H1 (cell line): ENCODE data around the gene DPH1. TPM values are rescaled to one million over a fixed set of nuclear protein-coding genes. Genes with fewer than 3 reads are reported as not detected.

ENCODE experiments used
- CTCF ChIA-PET: fragments of 300-600 bp; sonication (Branson Sonifier 250); formaldehyde crosslinking; loops from one replicate; lab custom pipeline; 2021; ENCODE audit not compliant: partially characterized antibody; lab: Charles Lee
- POLR2A ChIA-PET: fragments of 300-600 bp; sonication (Branson Sonifier 250); formaldehyde crosslinking; loops from one replicate; lab custom pipeline; 2021; ENCODE audit warnings: inconsistent platforms; ENCODE audit not compliant: partially characterized antibody; lab: Charles Lee
- DNase-seq, 2 experiments: peaks; one replicate each; pipeline versions ENCODE4 v3.0.0 to v3.0.0-alpha.2; 2010 to 2022; ENCODE audit warnings: low spot score in 2 of 2, low read depth in 1 of 2, mixed read lengths in 1 of 2
- FAIRE-seq: peaks from 2 replicates; lab custom pipeline; 2011; peaks lifted over from hg19 to GRCh38; lab: Jason Lieb, UNC
- H2AFZ ChIP-seq: 2 replicates; pipeline ENCODE4 v1.8.1; 2012; ENCODE audit warnings: low read length, inconsistent platforms
- H2AK5ac ChIP-seq: 2 replicates; pipeline ENCODE4 v1.6.1; 2013; ENCODE audit warnings: low read depth, low read length
- H2BK120ac ChIP-seq: replicated peaks from 2 replicates; pipeline ENCODE3; 2013; ENCODE audit warnings: low read depth, low read length, inconsistent platforms
- H2BK12ac ChIP-seq: 2 replicates; pipeline ENCODE4 v1.6.1; 2013; ENCODE audit warnings: low read depth, low read length
- H2BK15ac ChIP-seq: 2 replicates; pipeline ENCODE4 v1.6.1; 2013; ENCODE audit warnings: low read length
- H2BK20ac ChIP-seq: 2 replicates; pipeline ENCODE4 v1.6.1; 2013; ENCODE audit warnings: low read length
- H2BK5ac ChIP-seq: 2 replicates; pipeline ENCODE4 v1.6.1; 2013; ENCODE audit warnings: low read depth, low read length
- H3K14ac ChIP-seq: 2 replicates; pipeline ENCODE4 v1.6.1; 2013; ENCODE audit warnings: inconsistent platforms; ENCODE audit not compliant: insufficient read length
- H3K18ac ChIP-seq: 2 replicates; pipeline ENCODE4 v1.6.1; 2013; ENCODE audit warnings: low read length; ENCODE audit errors: extremely low read depth
- H3K23ac ChIP-seq: 2 replicates; pipeline ENCODE4 v1.6.1; 2013; ENCODE audit warnings: inconsistent platforms; ENCODE audit not compliant: insufficient read length
- H3K23me2 ChIP-seq: 2 replicates; pipeline ENCODE4 v1.6.1; 2013; ENCODE audit warnings: low read depth, low read length
- H3K27ac ChIP-seq: 2 replicates; pipeline ENCODE4 v1.6.1; 2011; ENCODE audit warnings: low read depth, low read length, inconsistent platforms
- H3K27me3 ChIP-seq, 4 experiments: replicated peaks in 1 of 4; 1 replicate in 1 of 4; 2 replicates in 3 of 4; pipeline versions ENCODE4 v1.6.1 to v1.8.1; 2011 to 2013; ENCODE audit warnings: low read length in 3 of 4, mild to moderate bottlenecking in 3 of 4, inconsistent platforms in 2 of 4, mixed read lengths in 2 of 4, moderate library complexity in 1 of 4; ENCODE audit not compliant: control insufficient read depth in 3 of 4, insufficient read depth in 3 of 4; ENCODE audit errors: extremely low read depth in 1 of 4
- H3K36me3 ChIP-seq, 4 experiments: 2 replicates each; pipeline versions ENCODE4 v1.6.1 to v1.8.1; 2011 to 2013; ENCODE audit warnings: mild to moderate bottlenecking in 4 of 4, low read length in 3 of 4, moderate library complexity in 2 of 4, control low read depth in 1 of 4, inconsistent platforms in 1 of 4; ENCODE audit not compliant: insufficient read depth in 4 of 4, control insufficient read depth in 2 of 4
- H3K4ac ChIP-seq: replicated peaks from 2 replicates; pipeline ENCODE3; 2013; ENCODE audit warnings: low read length, low read depth, mixed read lengths, inconsistent platforms; ENCODE audit not compliant: insufficient read length
- H3K4me1 ChIP-seq, 4 experiments: replicated peaks in 1 of 4; 1 replicate in 1 of 4; 2 replicates in 3 of 4; pipeline versions ENCODE4 v1.6.1 to v1.8.1; 2011 to 2013; ENCODE audit warnings: low read length in 3 of 4, inconsistent platforms in 2 of 4, mixed read lengths in 1 of 4; ENCODE audit not compliant: insufficient read depth in 4 of 4, control insufficient read depth in 3 of 4
- H3K4me2 ChIP-seq, 2 experiments: 2 replicates each; pipeline versions ENCODE4 v1.6.1 to v1.8.1; 2011 to 2013; ENCODE audit warnings: low read depth in 2 of 2, low read length in 2 of 2, control low read depth in 1 of 2, inconsistent platforms in 1 of 2, mild to moderate bottlenecking in 1 of 2; ENCODE audit not compliant: insufficient read depth in 1 of 2
- H3K4me3 ChIP-seq, 4 experiments: fragments of 200-600, 300-600 bp in 1 of 4; sonication (generic), shearing (Covaris generic), sonication (Bioruptor Twin) in 1 of 4; 2 replicates each; pipeline versions ENCODE4 v1.5.1 to v1.8.1; 2011 to 2016; ENCODE audit warnings: low read length in 4 of 4, low read depth in 3 of 4, control low read depth in 2 of 4, inconsistent platforms in 2 of 4, mild to moderate bottlenecking in 2 of 4, mixed read lengths in 1 of 4, moderate library complexity in 1 of 4; ENCODE audit not compliant: insufficient read depth in 2 of 4; ENCODE audit errors: extremely low read depth in 1 of 4
- H3K56ac ChIP-seq: replicated peaks from 2 replicates; pipeline ENCODE3; 2013; ENCODE audit warnings: low read depth, mild to moderate bottlenecking, mixed read lengths, low read length, inconsistent platforms; ENCODE audit not compliant: insufficient read length
- H3K79me1 ChIP-seq: 2 replicates; pipeline ENCODE4 v1.6.1; 2013; ENCODE audit warnings: low read depth, low read length, control low read depth
- H3K79me2 ChIP-seq, 2 experiments: 2 replicates each; pipeline versions ENCODE4 v1.6.1 to v1.8.1; 2012 to 2013; ENCODE audit warnings: low read length in 2 of 2, mild to moderate bottlenecking in 2 of 2, inconsistent platforms in 1 of 2; ENCODE audit not compliant: insufficient read depth in 2 of 2, control insufficient read depth in 1 of 2
- H3K9ac ChIP-seq, 4 experiments: replicated peaks in 1 of 4; 1 replicate in 1 of 4; 2 replicates in 3 of 4; pipeline versions ENCODE4 v1.6.1 to v1.8.1; 2011 to 2013; ENCODE audit warnings: low read depth in 3 of 4, low read length in 3 of 4, control low read depth in 2 of 4, mild to moderate bottlenecking in 2 of 4, moderate library complexity in 2 of 4, inconsistent platforms in 1 of 4; ENCODE audit errors: extremely low read depth in 1 of 4
- H3K9me3 ChIP-seq, 2 experiments: 2 replicates each; pipeline versions ENCODE4 v1.6.1 to v1.8.1; 2012 to 2013; ENCODE audit warnings: mild to moderate bottlenecking in 2 of 2, moderate library complexity in 2 of 2, control low read depth in 1 of 2, inconsistent platforms in 1 of 2, low read depth in 1 of 2, low read length in 1 of 2, mixed read lengths in 1 of 2; ENCODE audit not compliant: insufficient read depth in 2 of 2
- H4K20me1 ChIP-seq, 2 experiments: replicated peaks in 1 of 2; 2 replicates each; pipeline versions ENCODE3 to v1.8.1; 2011 to 2013; ENCODE audit warnings: inconsistent platforms in 2 of 2, low read length in 2 of 2, mild to moderate bottlenecking in 1 of 2; ENCODE audit not compliant: insufficient read depth in 2 of 2, control insufficient read depth in 1 of 2
- H4K5ac ChIP-seq: 2 replicates; pipeline ENCODE4 v1.6.1; 2013; ENCODE audit warnings: low read length, low read depth, mixed read lengths, inconsistent platforms; ENCODE audit not compliant: insufficient read length
- H4K8ac ChIP-seq: 2 replicates; pipeline ENCODE4 v1.8.0; 2013; ENCODE audit warnings: mild to moderate bottlenecking, moderate library complexity, low read length, inconsistent platforms; ENCODE audit not compliant: insufficient read depth; ENCODE audit errors: extremely low read depth
- H4K91ac ChIP-seq: replicated peaks from 2 replicates; pipeline ENCODE3; 2013; ENCODE audit warnings: low read length, mixed read lengths, inconsistent platforms; ENCODE audit not compliant: insufficient read length
- CTCF ChIP-seq, 3 experiments: IDR thresholded peaks; 1 replicate in 2 of 3; 2 replicates in 1 of 3; pipeline versions ENCODE4 v1.5.1 to v1.6.1; 2011; ENCODE audit warnings: low read length in 3 of 3, mild to moderate bottlenecking in 3 of 3, inconsistent platforms in 2 of 3, low read depth in 1 of 3, moderate library complexity in 1 of 3; ENCODE audit not compliant: insufficient read depth in 1 of 3; ENCODE audit errors: control extremely low read depth in 1 of 3
- FOSL1 ChIP-seq: IDR thresholded peaks from 2 replicates; pipeline ENCODE4 v1.6.1; 2011; ENCODE audit warnings: mild to moderate bottlenecking, low read depth, low read length, moderate library complexity; ENCODE audit not compliant: insufficient read depth
- GABPA ChIP-seq: IDR thresholded peaks from 2 replicates; pipeline ENCODE4 v1.6.1; 2011; ENCODE audit warnings: mild to moderate bottlenecking, low read length, moderate library complexity, borderline replicate concordance; ENCODE audit not compliant: insufficient read depth
- GTF2F1 ChIP-seq: IDR thresholded peaks from 2 replicates; pipeline ENCODE4 v1.6.1; 2012; ENCODE audit warnings: low read depth, low read length, improper control_type of control experiment, borderline replicate concordance
- NANOG ChIP-seq: IDR thresholded peaks from 2 replicates; pipeline ENCODE4 v1.6.1; 2011; ENCODE audit warnings: low read length, low read depth, mild to moderate bottlenecking, inconsistent platforms; ENCODE audit not compliant: insufficient read depth, poor library complexity, severe bottlenecking
- POLR2A ChIP-seq, 2 experiments: IDR thresholded peaks; 1 replicate in 1 of 2; 2 replicates in 1 of 2; pipeline ENCODE4 v1.6.1; 2011; ENCODE audit warnings: low read depth in 2 of 2, low read length in 2 of 2, mild to moderate bottlenecking in 2 of 2; ENCODE audit errors: control extremely low read depth in 1 of 2
- RBBP5 ChIP-seq: IDR thresholded peaks from 2 replicates; pipeline ENCODE4 v1.7.1; 2012; ENCODE audit warnings: low read depth, mild to moderate bottlenecking, inconsistent platforms, low read length, moderate library complexity, borderline replicate concordance
- SIRT6 ChIP-seq: IDR thresholded peaks from one replicate; pipeline ENCODE4 v1.7.1; 2012; ENCODE audit warnings: low read length, inconsistent platforms
- TAF7 ChIP-seq: optimal IDR thresholded peaks from 2 replicates; pipeline ENCODE3; 2011; ENCODE audit warnings: low read depth, mild to moderate bottlenecking, inconsistent platforms, low read length, moderate library complexity, borderline replicate concordance
- WGBS, 2 experiments: shearing (Covaris generic) in 1 of 2; methylation state at CpG; one replicate each; pipeline versions ENCODE4 v1.1.6 to v1.1.7; 2013 to 2015; ENCODE audit warnings: low lambda C conversion rate in 2 of 2, mixed read lengths in 2 of 2, inconsistent platforms in 1 of 2, low coverage in 1 of 2, missing lambda C conversion rate in 1 of 2; ENCODE audit not compliant: insufficient replicate concordance in 2 of 2, insufficient coverage in 1 of 2, insufficient read length in 1 of 2; ENCODE audit errors: extremely low coverage in 1 of 2, missing lambda C conversion rate in 1 of 2; 5-methylcytosine and 5-hydroxymethylcytosine counted together
- polyA plus RNA-seq, 7 experiments: library from polyadenylated mRNA; depleted of rRNA in 3 of 7; stranded (reverse) in 5 of 7; unstranded in 2 of 7; fragments of >200 nt in 5 of 7; fragments of 200-250 nt in 2 of 7; gene quantifications; 1 replicate in 5 of 7; 2 replicates in 1 of 7; 4 replicates in 1 of 7; pipeline versions ENCODE4 v1.2.1 to v1.2.3, GENCODE V29; 2011 to 2013; ENCODE audit warnings: missing spikeins in 2 of 7, mixed read lengths in 2 of 7
- total RNA-seq: library from RNA; stranded (reverse); fragmentation: NEBNext Ultra II Directional; extraction: Animal tissue kit (Norgen Biotek cat#: 25700); gene quantifications from 2 replicates; pipeline ENCODE4 v1.2.1, GENCODE V29; 2021

DPH1 gene
- total and polyA plus RNA-seq, 2 of the 8 experiments (the other 6 are each of a cell fraction or from before 2014, with no cell fraction given), result 24.9 to 30.0 TPM

- Histone ChIP-seq H3K27ac (no peak overlapping the region), H2BK5ac (no peak overlapping the region), H4K91ac (no peak overlapping the region), H3K4me1 (peaks cover 0 to 9% (median 3%) of the 10 kb centered on the region in 4 experiments; a peak in 5 of 7 replicates), H3K9ac (no peak overlapping the region), H2BK20ac (no peak overlapping the region), H3K14ac (no peak overlapping the region), H3K79me2 (no peaks in the 10 kb centered on the region), H2AFZ (no peak overlapping the region), H3K36me3 (peaks cover 0 to 5% (median 1%) of the 10 kb centered on the region in 4 experiments; a peak in 3 of 8 replicates), H4K8ac (no peak overlapping the region), H3K4ac (no peak overlapping the region), H3K23ac (no peak overlapping the region), H2BK15ac (no peak overlapping the region), H3K79me1 (no peaks in the 10 kb centered on the region), H2BK120ac (no peak overlapping the region), H3K4me3 (no peak overlapping the region), H2AK5ac (no peak overlapping the region), H3K23me2 (peaks cover 2% of the 10 kb centered on the region; the same call in 1 of the 2 replicates), H3K27me3 (peaks cover 0 to 2% (median 0%) of the 10 kb centered on the region in 4 experiments; a peak in 1 of 7 replicates), H3K56ac (no peak overlapping the region), H3K18ac (no peak overlapping the region), H3K4me2 (no peak overlapping the region), H4K20me1 (peaks cover 0 to 7% of the 10 kb centered on the region in 2 experiments), H3K9me3 (no peaks in the 10 kb centered on the region), H4K5ac (no peak overlapping the region), H2BK12ac (no peak overlapping the region)
- WGBS, 2 experiments, result 82% methylated on average over 9 of the region's 10 CpGs; no CpG with 5 or more reads in 1 of the 2 experiments
- TF ChIP-seq POLR2A (IDR thresholded peaks at IDR 0.05; ENCODE audit: control extremely low read depth in 1 of 2, low read depth in 2 of 2, low read length in 2 of 2) (no peak), GTF2F1 (no peak), GABPA (no peak), SIRT6 (no peak), CTCF (IDR thresholded peaks at IDR 0.05; ENCODE audit: control extremely low read depth in 1 of 3, insufficient read depth in 1 of 3, low read depth in 1 of 3, low read length in 3 of 3) (no peak), RBBP5 (no peak), TAF7 (no peak), FOSL1 (no peak), NANOG (no peak)
- FAIRE-seq (no peak), DNase-seq (no peak)
- ChIA-PET POLR2A (interaction anchor here (0.5 kb wide), 1 partner anchor 190 kb away, joined by 3 read pairs; no protein-coding TSS in a partner anchor), CTCF (interaction anchor here (2.1 kb wide), 1 partner anchor 12 kb away, joined by 8 read pairs; the partner anchor contains the start of gene RTN4RL1)
Measured at GRCh38 chr17:2037155-2037554, 7.2 kb downstream of the DPH1 start.
